ENCODE results near the gene MCM6.

- TF ChIP-seq CTCF (IDR thresholded peaks at IDR 0.05 in 4 of 5, conservative IDR thresholded peaks at IDR 0.05 in 1 of 5) (no peak), POLR2A (IDR thresholded peaks at IDR 0.05) (no peak)
Measured at GRCh38 chr2:135821190-135821589, 55.1 kb downstream of the MCM6 start.

Data from gastrocnemius medialis (tissue), 4 donors.